Measurements from ENCODE around the gene ODF2.
"Not testable (repeated sequence)": the region's sequence is repeated elsewhere in the genome, so short reads cannot be mapped to it uniquely, and the experiment has no call there.

Gene ODF2

GRCh38 chr9:128446505-128446904 is 9.3 kb upstream of the ODF2 start:
- H3K4me1 ChIP-seq (ENCODE audit: control insufficient read depth in 2 of 2, insufficient read depth in 2 of 2, low read length in 2 of 2); H3K9me3 ChIP-seq (ENCODE audit: control insufficient read depth in 2 of 2, low read length in 2 of 2); H3K4me3 ChIP-seq (ENCODE audit: low read length in 2 of 2); H3K9ac ChIP-seq (ENCODE audit: low read depth in 1 of 2, low read length in 2 of 2); H3K27ac ChIP-seq (ENCODE audit: low read depth in 2 of 2, low read length in 2 of 2); H3K36me3 ChIP-seq (ENCODE audit: control insufficient read depth in 2 of 2, insufficient read depth in 2 of 2, low read length in 2 of 2); H3K27me3 ChIP-seq (ENCODE audit: control insufficient read depth in 2 of 2, insufficient read depth in 2 of 2, low read length in 2 of 2): not testable (repeated sequence)

- H3K27ac ChIP-seq (ENCODE audit: low read depth in 2 of 2, low read length in 2 of 2), result no peak overlapping the region
- no peak overlapping the region for H3K9ac ChIP-seq (ENCODE audit: low read depth in 1 of 2, low read length in 2 of 2)
- no peak overlapping the region for H3K4me3 ChIP-seq (ENCODE audit: low read length in 2 of 2)
- H3K4me1 ChIP-seq (ENCODE audit: control insufficient read depth in 2 of 2, insufficient read depth in 2 of 2, low read length in 2 of 2), result no peaks in the 10 kb centered on the region
- no peaks in the 10 kb centered on the region for H3K9me3 ChIP-seq (ENCODE audit: control insufficient read depth in 2 of 2, low read length in 2 of 2)
- no peaks in the 10 kb centered on the region for H3K27me3 ChIP-seq (ENCODE audit: control insufficient read depth in 2 of 2, insufficient read depth in 2 of 2, low read length in 2 of 2)
- no peaks in the 10 kb centered on the region for H3K36me3 ChIP-seq (ENCODE audit: control insufficient read depth in 2 of 2, insufficient read depth in 2 of 2, low read length in 2 of 2)
Observed at GRCh38 chr9:128448746-128449145, 7.1 kb upstream of the ODF2 start.

GRCh38 chr9:128454991-128455390 is 815 bp upstream of the ODF2 start:
- peaks cover 2% of the 10 kb centered on the region in 2 donors for H3K36me3 ChIP-seq (ENCODE audit: control insufficient read depth in 2 of 2, insufficient read depth in 2 of 2, low read length in 2 of 2)
- no peaks in the 10 kb centered on the region for H3K27me3 ChIP-seq (ENCODE audit: control insufficient read depth in 2 of 2, insufficient read depth in 2 of 2, low read length in 2 of 2)
- no peak overlapping the region for H3K4me3 ChIP-seq (ENCODE audit: low read length in 2 of 2)
- no peak overlapping the region for H3K27ac ChIP-seq (ENCODE audit: low read depth in 2 of 2, low read length in 2 of 2)
- no peak overlapping the region for H3K9ac ChIP-seq (ENCODE audit: low read depth in 1 of 2, low read length in 2 of 2)
- peaks cover 7 to 8% of the 10 kb centered on the region in 2 donors for H3K4me1 ChIP-seq (ENCODE audit: control insufficient read depth in 2 of 2, insufficient read depth in 2 of 2, low read length in 2 of 2)
- no peaks in the 10 kb centered on the region for H3K9me3 ChIP-seq (ENCODE audit: control insufficient read depth in 2 of 2, low read length in 2 of 2)

GRCh38 chr9:128456613-128457061 is 831 bp downstream of the ODF2 start:
- peak overlapping the region; percentile 80 to 88 for H3K4me3 ChIP-seq (ENCODE audit: low read length in 2 of 2)

GRCh38 chr9:128457207-128457606 is 1.4 kb downstream of the ODF2 start:
- no peak overlapping the region for H3K9ac ChIP-seq (ENCODE audit: low read depth in 1 of 2, low read length in 2 of 2)
- H3K27ac ChIP-seq (ENCODE audit: low read depth in 2 of 2, low read length in 2 of 2), result no peak overlapping the region
- H3K4me1 ChIP-seq (ENCODE audit: control insufficient read depth in 2 of 2, insufficient read depth in 2 of 2, low read length in 2 of 2), result peaks cover 7 to 8% of the 10 kb centered on the region in 2 donors
- H3K27me3 ChIP-seq (ENCODE audit: control insufficient read depth in 2 of 2, insufficient read depth in 2 of 2, low read length in 2 of 2), result no peaks in the 10 kb centered on the region
- peaks cover 12 to 14% of the 10 kb centered on the region in 2 donors for H3K36me3 ChIP-seq (ENCODE audit: control insufficient read depth in 2 of 2, insufficient read depth in 2 of 2, low read length in 2 of 2)
- peak overlapping the region; percentile 80 to 88 for H3K4me3 ChIP-seq (ENCODE audit: low read length in 2 of 2)
- H3K9me3 ChIP-seq (ENCODE audit: control insufficient read depth in 2 of 2, low read length in 2 of 2), result no peaks in the 10 kb centered on the region

More at GRCh38 chr9:128456613-128457061, 831 bp downstream of the ODF2 start:
- H3K27me3 ChIP-seq (ENCODE audit: control insufficient read depth in 2 of 2, insufficient read depth in 2 of 2, low read length in 2 of 2), result no peaks in the 10 kb centered on the region
- H3K9ac ChIP-seq (ENCODE audit: low read depth in 1 of 2, low read length in 2 of 2), result peak overlapping the region; percentile 60 to 72
- peak overlapping the region; percentile 67 to 83 for H3K27ac ChIP-seq (ENCODE audit: low read depth in 2 of 2, low read length in 2 of 2)
- peaks cover 7 to 8% of the 10 kb centered on the region in 2 donors for H3K4me1 ChIP-seq (ENCODE audit: control insufficient read depth in 2 of 2, insufficient read depth in 2 of 2, low read length in 2 of 2)
- H3K9me3 ChIP-seq (ENCODE audit: control insufficient read depth in 2 of 2, low read length in 2 of 2), result no peaks in the 10 kb centered on the region
- peaks cover 12 to 14% of the 10 kb centered on the region in 2 donors for H3K36me3 ChIP-seq (ENCODE audit: control insufficient read depth in 2 of 2, insufficient read depth in 2 of 2, low read length in 2 of 2)

GRCh38 chr9:128459011-128459410 is 3.2 kb downstream of the ODF2 start:
- Histone ChIP-seq H3K27me3 (ENCODE audit: control insufficient read depth in 2 of 2, insufficient read depth in 2 of 2, low read length in 2 of 2) (no peaks in the 10 kb centered on the region), H3K9ac (ENCODE audit: low read depth in 1 of 2, low read length in 2 of 2) (no peak overlapping the region), H3K9me3 (ENCODE audit: control insufficient read depth in 2 of 2, low read length in 2 of 2) (no peaks in the 10 kb centered on the region), H3K4me3 (ENCODE audit: low read length in 2 of 2) (no peak overlapping the region), H3K4me1 (ENCODE audit: control insufficient read depth in 2 of 2, insufficient read depth in 2 of 2, low read length in 2 of 2) (peaks cover 7 to 8% of the 10 kb centered on the region in 2 donors), H3K27ac (ENCODE audit: low read depth in 2 of 2, low read length in 2 of 2) (no peak overlapping the region), H3K36me3 (ENCODE audit: control insufficient read depth in 2 of 2, insufficient read depth in 2 of 2, low read length in 2 of 2) (peaks cover 17 to 21% of the 10 kb centered on the region in 2 donors)

- no peak overlapping the region for H3K9ac ChIP-seq (ENCODE audit: low read depth in 1 of 2, low read length in 2 of 2)
- no peaks in the 10 kb centered on the region for H3K9me3 ChIP-seq (ENCODE audit: control insufficient read depth in 2 of 2, low read length in 2 of 2)
- no peak overlapping the region for H3K27ac ChIP-seq (ENCODE audit: low read depth in 2 of 2, low read length in 2 of 2)
- H3K36me3 ChIP-seq (ENCODE audit: control insufficient read depth in 2 of 2, insufficient read depth in 2 of 2, low read length in 2 of 2), result peaks cover 9 to 13% of the 10 kb centered on the region in 2 donors
- no peak overlapping the region for H3K4me3 ChIP-seq (ENCODE audit: low read length in 2 of 2)
- H3K4me1 ChIP-seq (ENCODE audit: control insufficient read depth in 2 of 2, insufficient read depth in 2 of 2, low read length in 2 of 2), result no peaks in the 10 kb centered on the region
- H3K27me3 ChIP-seq (ENCODE audit: control insufficient read depth in 2 of 2, insufficient read depth in 2 of 2, low read length in 2 of 2), result no peaks in the 10 kb centered on the region
Observed at GRCh38 chr9:128469070-128469469, 13.3 kb downstream of the ODF2 start.

GRCh38 chr9:128470560-128470959 is 14.8 kb downstream of the ODF2 start:
- Histone ChIP-seq H3K27me3 (ENCODE audit: control insufficient read depth in 2 of 2, insufficient read depth in 2 of 2, low read length in 2 of 2) (no peaks in the 10 kb centered on the region), H3K4me3 (ENCODE audit: low read length in 2 of 2) (no peak overlapping the region), H3K9ac (ENCODE audit: low read depth in 1 of 2, low read length in 2 of 2) (no peak overlapping the region), H3K9me3 (ENCODE audit: control insufficient read depth in 2 of 2, low read length in 2 of 2) (no peaks in the 10 kb centered on the region), H3K27ac (ENCODE audit: low read depth in 2 of 2, low read length in 2 of 2) (no peak overlapping the region), H3K4me1 (ENCODE audit: control insufficient read depth in 2 of 2, insufficient read depth in 2 of 2, low read length in 2 of 2) (no peaks in the 10 kb centered on the region), H3K36me3 (ENCODE audit: control insufficient read depth in 2 of 2, insufficient read depth in 2 of 2, low read length in 2 of 2) (peaks cover 9 to 13% of the 10 kb centered on the region in 2 donors)

- no peak overlapping the region for H3K27ac ChIP-seq (ENCODE audit: low read depth in 2 of 2, low read length in 2 of 2)
- H3K9ac ChIP-seq (ENCODE audit: low read depth in 1 of 2, low read length in 2 of 2), result no peak overlapping the region
- peaks cover 9 to 13% of the 10 kb centered on the region in 2 donors for H3K36me3 ChIP-seq (ENCODE audit: control insufficient read depth in 2 of 2, insufficient read depth in 2 of 2, low read length in 2 of 2)
- H3K9me3 ChIP-seq (ENCODE audit: control insufficient read depth in 2 of 2, low read length in 2 of 2), result no peaks in the 10 kb centered on the region
- no peaks in the 10 kb centered on the region for H3K27me3 ChIP-seq (ENCODE audit: control insufficient read depth in 2 of 2, insufficient read depth in 2 of 2, low read length in 2 of 2)
- H3K4me1 ChIP-seq (ENCODE audit: control insufficient read depth in 2 of 2, insufficient read depth in 2 of 2, low read length in 2 of 2), result no peaks in the 10 kb centered on the region
- no peak overlapping the region for H3K4me3 ChIP-seq (ENCODE audit: low read length in 2 of 2)
Observed at GRCh38 chr9:128473104-128473503, 17.3 kb downstream of the ODF2 start.

GRCh38 chr9:128475867-128476266 is 20.1 kb downstream of the ODF2 start:
- Histone ChIP-seq H3K9me3 (ENCODE audit: control insufficient read depth in 2 of 2, low read length in 2 of 2) (no peaks in the 10 kb centered on the region), H3K27me3 (ENCODE audit: control insufficient read depth in 2 of 2, insufficient read depth in 2 of 2, low read length in 2 of 2) (no peaks in the 10 kb centered on the region), H3K4me1 (ENCODE audit: control insufficient read depth in 2 of 2, insufficient read depth in 2 of 2, low read length in 2 of 2) (no peaks in the 10 kb centered on the region), H3K36me3 (ENCODE audit: control insufficient read depth in 2 of 2, insufficient read depth in 2 of 2, low read length in 2 of 2) (peaks cover 13 to 20% of the 10 kb centered on the region in 2 donors), H3K27ac (ENCODE audit: low read depth in 2 of 2, low read length in 2 of 2) (no peak overlapping the region), H3K9ac (ENCODE audit: low read depth in 1 of 2, low read length in 2 of 2) (no peak overlapping the region), H3K4me3 (ENCODE audit: low read length in 2 of 2) (no peak overlapping the region)

- Histone ChIP-seq H3K36me3 (ENCODE audit: control insufficient read depth in 2 of 2, insufficient read depth in 2 of 2, low read length in 2 of 2) (peaks cover 21 to 39% of the 10 kb centered on the region in 2 donors), H3K4me1 (ENCODE audit: control insufficient read depth in 2 of 2, insufficient read depth in 2 of 2, low read length in 2 of 2) (no peaks in the 10 kb centered on the region), H3K27me3 (ENCODE audit: control insufficient read depth in 2 of 2, insufficient read depth in 2 of 2, low read length in 2 of 2) (no peaks in the 10 kb centered on the region), H3K4me3 (ENCODE audit: low read length in 2 of 2) (no peak overlapping the region), H3K9ac (ENCODE audit: low read depth in 1 of 2, low read length in 2 of 2) (no peak overlapping the region), H3K9me3 (ENCODE audit: control insufficient read depth in 2 of 2, low read length in 2 of 2) (no peaks in the 10 kb centered on the region), H3K27ac (ENCODE audit: low read depth in 2 of 2, low read length in 2 of 2) (no peak overlapping the region)
Observed at GRCh38 chr9:128479262-128479661, 23.5 kb downstream of the ODF2 start.
